ENCODE results near the gene TYW3.

TYW3 gene, protein sequence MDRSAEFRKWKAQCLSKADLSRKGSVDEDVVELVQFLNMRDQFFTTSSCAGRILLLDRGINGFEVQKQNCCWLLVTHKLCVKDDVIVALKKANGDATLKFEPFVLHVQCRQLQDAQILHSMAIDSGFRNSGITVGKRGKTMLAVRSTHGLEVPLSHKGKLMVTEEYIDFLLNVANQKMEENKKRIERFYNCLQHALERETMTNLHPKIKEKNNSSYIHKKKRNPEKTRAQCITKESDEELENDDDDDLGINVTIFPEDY

DNA sequence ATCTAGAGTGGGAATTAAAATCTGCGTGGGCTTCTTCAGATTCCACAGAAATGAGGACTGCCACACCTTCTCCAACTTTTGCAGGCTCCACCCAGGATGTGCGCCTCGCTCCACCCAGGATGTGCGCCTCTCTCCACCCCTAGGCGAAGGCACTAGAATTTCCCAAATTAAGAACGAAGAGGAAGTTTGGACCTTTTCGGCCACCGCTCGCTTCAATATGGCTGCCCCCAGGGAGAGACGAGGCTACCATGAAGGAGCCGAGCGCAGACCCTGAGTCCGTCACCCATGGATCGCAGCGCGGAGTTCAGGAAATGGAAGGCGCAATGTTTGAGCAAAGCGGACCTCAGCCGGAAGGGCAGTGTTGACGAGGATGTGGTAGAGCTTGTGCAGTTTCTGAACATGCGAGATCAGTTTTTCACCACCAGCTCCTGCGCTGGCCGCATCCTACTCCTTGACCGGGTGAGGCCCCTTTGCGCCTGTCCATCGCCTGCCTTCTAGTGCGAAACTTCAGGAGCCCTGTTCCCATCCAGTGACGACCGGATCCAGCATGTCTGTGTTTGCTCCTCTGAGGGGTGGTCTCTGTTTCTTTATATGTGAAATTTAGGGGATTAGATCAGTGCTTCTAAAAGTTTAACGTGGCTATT, at the start of gene TYW3, which contains the start of gene CRYZ:
TYW3 (plus strand) TSS at position 193 of the 644 bp plus-strand sequence; CDS start at position 286, 93 bp downstream.
CRYZ (minus strand) TSS at position 91 of the 644 bp plus-strand sequence. CDS start 8,229 bp downstream, outside the sequence.
- peak; percentile 85 for DNase-seq (ENCODE audit: low spot score)

DNA sequence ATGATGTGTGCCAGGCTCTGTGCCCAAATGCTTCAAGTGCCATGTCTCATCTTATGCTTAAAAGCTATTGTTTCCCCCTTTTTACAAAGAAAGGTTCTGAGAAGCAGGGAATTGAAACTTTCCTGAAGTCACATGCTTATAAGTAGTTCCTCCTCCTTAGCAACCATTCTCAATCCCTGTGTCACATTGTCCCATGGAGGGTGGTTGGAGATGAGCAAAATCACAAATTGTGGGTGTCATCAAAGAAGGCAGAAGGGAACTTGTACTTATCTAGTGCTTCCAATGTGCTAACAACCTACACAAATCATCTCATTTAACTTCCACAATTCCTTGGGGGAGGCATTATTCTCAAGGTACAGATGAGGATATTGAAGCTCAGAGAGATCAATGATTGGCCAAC, 49.3 kb upstream of the TYW3 start:
- no peak for DNase-seq (ENCODE audit: low spot score)

DNA sequence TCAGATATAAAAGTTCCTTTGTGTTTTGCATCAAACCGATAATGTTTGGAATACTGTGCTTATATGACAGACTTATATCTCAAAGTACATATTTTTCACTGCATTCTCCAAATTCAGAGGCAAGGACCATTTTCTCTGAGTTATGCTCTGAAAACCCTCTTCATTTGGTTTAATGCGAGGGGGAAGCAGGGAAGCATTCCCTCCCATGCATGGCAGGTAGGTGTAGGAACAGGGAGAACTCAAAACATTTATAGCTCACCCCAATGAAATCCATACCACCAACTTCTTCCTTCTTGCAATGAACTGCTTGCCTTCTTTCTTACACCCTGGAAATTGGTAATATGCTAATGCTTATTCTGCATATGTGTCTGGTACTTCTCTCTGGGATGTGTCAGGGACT, 48.7 kb upstream of the TYW3 start:
- DNase-seq (ENCODE audit: low spot score), result no peak

DNA sequence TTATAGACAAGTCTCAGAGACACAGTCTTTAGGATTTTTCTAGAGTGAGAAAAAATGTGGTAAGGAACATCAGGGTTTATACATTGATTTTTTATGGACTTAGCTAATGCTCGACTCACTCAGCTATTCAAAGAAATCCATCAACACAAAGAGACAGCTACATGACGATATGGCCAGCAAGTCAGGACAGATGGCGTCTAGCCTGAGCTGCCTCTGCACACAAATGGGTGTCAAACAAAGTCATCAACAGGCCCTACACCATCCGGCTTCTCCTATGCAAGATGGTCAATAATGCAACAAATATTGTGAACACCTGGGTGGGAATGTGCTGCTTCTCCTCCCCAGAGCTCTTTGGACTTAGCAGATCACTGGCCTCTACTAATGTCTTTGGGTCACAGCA, 46.0 kb upstream of the TYW3 start:
- no peak for DNase-seq (ENCODE audit: low spot score)

DNA sequence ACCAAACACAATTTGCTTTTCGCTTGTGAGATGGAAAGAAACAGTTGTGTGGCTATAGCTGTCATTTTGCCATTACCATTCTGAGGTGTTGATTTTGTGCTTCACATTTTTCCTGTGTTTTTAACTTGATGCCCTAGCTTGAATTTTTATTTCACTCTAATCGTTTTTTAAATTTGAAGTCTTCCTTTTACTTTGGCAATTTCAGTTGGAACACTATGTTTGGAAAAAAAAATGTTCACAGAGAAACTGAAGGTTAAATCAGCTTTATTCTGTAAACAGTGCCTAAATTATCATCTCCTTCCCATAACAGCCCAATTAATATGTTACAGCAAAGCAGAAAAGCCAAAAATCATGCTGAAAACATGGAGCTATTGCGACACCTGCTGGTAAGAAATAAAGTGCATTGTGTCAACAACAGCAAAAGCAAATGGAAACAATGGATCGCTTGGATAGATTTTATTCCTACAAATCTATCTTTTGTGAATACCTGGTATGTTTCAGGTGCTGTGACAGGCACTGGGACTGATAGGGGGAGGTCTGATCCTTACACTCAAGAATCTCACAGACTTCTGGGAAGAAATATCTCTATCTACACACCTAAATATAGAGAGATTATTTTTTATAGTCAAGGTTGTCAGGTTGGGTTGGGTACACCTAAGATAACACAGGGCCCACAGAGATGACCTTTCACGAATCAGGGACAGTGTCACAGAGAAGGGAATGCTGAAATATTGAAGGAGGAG, 43.2 kb upstream of the TYW3 start:
- peak; percentile 40 for DNase-seq (ENCODE audit: low spot score)

DNA sequence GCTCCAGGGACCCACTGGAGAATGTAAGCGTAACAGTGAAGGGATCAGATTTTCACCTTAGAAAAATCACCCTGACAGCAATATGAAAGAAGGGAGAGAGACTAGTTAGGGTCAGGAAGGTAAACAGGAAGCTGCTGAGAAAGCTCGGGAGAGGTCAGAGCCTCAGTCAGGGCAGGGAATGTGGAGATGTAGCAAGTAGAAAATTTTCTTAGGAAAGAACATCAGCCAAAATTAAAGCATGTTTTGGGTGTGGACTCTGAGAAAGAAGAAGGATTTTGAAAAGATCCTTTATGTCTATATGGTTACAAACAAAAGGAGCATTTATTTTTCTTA, 42.6 kb upstream of the TYW3 start:
- no peak for DNase-seq (ENCODE audit: low spot score)

DNA sequence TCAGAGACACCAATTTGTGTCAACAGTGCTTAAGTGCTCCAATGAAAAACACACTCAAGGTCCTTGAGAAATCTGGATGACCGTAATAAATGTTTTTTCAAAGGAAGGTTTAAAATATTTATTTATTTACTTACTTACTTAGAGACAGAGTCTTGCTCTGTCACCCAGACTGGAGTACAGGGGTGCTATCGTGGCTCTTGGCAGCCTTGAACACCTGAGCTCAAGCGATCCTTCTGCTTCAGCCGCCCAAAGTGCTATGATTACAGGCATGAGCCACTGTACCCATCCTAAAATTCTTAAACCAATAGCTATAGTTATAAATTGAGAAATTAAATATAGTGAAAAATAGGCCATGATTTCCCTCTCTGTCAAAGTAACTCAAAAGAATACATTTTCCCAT, 42.0 kb upstream of the TYW3 start:
- no peak for DNase-seq (ENCODE audit: low spot score)

DNA sequence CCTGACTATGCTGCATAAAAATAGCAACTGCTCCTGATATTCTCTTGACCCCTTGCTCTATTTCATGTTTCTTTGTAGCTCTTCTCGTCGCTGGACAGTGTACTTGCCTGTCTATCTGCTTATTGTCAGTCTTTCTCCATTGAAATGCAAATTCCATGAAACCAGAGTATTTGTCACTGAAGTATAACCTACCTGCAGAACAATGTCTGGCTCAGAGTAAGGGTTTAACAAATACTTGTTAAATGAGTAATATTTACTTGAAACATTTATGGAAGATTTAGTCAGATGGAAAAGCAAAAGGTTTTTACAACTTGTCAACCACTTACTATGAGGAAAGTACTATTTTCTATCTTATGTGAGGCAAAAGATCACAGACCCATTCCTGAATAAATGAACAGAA, 39.5 kb upstream of the TYW3 start:
- no peak for DNase-seq (ENCODE audit: low spot score)

DNA sequence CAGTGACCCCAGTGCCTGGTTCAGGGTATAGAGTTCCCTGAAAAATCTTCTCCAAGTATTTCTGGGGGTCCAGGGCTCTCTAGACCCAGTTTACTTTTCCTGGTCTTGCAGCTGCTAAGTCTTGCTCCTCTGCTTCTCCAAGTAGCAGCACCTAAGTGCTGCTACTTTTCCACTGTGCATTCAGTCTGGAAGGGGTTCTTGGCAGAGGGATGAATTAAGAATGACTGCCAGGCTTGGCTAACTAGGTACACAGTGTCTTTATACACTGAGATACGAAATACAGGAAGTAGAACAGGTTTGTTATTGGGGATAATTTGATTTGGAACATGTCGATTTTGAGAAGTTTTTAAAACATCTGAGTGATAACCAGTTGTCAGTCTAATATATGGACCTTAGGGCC, 35.1 kb upstream of the TYW3 start:
- no peak for DNase-seq (ENCODE audit: low spot score)

DNA sequence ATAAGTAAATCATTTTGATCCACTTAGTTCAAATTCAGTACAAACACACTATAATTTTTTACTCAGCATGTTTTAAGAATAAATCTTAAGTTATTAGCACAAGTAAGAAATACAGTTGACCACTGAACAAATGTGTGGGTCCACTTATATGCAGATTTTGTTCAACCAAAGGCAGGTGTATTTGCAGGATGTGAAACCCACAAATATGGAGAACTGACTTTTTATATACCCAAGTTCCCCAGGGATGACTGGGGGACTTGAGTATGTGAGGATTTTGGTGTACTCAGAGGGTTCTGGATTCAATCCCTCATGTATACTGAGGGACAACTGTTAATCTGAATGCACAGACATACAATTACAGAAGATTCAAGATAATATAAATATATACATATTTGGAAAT, 33.6 kb upstream of the TYW3 start:
- DNase-seq (ENCODE audit: low spot score), result no peak

DNA sequence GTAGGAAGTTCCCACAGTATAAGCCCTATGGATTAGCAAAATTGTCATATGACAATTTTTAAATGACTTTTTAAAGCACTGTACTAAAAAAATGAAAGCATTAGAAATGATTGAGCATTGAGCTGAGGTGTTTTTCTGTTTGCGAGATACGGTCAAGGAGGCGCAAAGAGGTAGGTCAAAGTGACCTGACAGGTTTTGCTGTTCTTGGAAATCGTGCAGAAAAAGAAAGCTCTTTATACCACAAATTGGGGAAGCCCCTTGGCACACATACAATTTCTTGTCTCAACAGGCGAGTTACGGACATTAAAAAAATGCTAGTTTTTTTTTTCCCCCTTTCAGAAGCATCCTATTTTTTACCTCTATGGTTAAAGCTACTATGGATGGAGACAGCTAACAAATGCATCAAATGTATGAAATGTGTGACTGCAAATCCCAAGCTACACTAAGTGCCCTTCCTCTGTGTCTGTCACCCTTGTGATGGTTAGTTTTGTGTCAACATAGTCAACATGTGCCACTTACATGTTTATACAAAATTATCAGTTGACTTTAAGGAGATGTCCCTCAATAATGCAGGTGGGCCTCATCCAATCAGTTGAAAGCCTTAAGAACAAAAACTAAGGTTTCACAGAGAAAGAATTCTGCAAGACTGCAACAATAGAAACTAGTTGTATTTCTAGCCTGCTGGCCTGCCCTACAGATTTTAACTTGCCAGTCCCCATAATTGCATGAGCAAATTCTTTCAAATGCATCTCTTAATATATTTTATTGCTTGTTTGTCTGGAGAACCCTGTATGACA, 29.4 kb upstream of the TYW3 start:
- DNase-seq (ENCODE audit: low spot score), result no peak

DNA sequence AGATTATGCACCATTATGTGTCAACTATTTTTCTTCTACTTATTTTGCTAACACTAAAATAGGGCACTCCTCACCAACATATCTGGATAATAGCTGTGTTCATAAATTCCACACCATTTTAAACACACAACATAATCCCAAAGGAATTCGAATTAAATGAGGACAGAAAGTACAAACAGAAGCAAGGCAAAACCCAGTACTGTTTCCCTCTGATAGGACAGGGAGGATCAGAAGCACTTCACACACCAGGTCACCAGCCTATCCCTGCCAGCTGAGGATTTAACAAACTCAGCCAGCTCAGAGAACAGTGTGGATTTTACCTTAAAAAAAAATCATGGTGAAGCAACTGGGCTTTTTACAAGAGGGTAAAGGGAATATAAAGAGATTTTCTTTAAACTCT, 20.1 kb upstream of the TYW3 start:
- DNase-seq (ENCODE audit: low spot score), result no peak

DNA sequence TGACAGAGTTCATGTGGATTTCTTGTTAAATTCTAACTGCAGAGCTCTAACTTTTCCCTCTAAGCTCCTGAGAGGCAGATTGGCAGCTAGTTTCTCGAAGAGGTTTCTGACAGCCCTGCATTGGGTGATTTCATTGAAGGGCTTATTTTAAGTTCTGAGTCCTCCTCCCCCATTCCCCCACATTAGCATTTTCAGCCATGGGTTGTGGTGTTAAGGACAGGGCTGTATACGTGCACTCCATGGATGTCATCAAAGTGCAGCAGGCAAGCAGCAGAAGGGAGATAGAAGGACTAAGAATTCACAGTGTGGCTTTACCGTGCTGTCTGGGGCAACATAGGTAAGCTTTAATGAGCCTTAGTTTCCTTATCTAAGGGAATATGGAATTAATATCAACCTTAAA, 19.1 kb upstream of the TYW3 start:
- DNase-seq (ENCODE audit: low spot score), result no peak

DNA sequence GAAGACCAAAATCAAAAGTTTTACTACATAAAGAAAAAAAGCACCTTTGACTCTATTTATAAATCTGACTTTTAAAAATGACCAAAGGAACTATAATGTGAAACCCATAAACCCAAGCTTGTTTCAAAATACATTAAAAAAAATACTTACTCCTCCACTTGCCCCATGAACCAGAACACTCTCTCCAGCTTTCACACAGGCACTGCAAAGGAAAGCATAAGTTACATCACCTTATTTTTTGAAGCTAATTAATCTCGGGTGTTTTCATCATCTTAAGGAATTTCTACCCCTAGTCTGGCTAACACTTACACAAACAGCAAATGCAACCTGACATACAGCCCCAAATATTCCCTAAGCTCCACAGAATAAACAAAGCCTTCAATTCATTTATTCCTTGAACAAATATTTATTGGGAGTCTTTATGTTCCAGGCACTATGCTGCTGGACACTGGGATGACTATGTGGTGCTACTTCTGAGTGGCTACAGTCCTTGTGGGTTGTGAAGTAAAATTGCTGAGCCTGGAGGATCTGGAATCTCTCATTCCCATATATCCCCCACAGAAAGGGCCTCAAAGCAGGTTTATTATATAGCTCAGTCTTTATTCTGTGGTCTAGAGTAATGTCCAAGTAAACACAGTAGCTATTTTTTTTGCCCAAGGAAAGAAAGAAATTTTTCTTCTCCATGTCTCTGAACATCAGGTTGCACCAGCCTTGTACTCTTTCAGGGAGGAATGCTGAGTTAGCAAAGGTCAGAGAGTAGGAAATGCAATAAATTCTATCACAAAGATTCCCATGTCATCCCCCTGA, 18.3 kb upstream of the TYW3 start:
- DNase-seq (ENCODE audit: low spot score), result no peak

DNA sequence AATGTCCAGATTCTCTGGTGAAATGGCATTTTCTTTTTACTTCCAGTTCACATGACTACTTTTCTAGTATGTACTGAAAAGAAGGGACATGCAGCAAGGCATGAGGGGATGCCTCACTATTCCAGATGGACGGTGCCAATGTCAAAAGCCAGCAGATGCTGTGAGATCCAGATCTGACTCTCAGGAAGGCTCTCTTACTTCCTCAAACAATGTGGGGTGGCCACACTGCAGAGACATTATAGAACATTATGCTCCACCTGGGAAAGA, 17.8 kb upstream of the TYW3 start:
- DNase-seq (ENCODE audit: low spot score), result no peak

DNA sequence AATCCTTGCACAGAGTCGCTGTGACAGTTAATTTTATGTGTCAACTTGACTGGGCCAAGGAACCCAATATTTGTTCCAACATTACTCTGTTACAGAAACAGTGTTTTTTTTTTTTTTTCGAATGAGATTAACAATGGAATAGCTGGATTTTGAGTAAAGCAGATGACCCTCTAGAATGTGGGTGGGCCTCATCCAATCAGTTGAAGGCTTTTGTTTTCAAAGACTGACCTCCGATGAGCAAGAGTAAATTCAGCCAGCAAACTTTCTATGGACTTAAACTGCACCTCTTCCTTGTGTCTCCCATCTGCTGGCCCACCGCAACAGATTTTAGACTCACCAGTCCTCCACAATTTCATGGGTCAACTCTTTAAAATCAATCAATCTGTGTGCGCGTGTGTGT, 17.1 kb upstream of the TYW3 start:
- DNase-seq (ENCODE audit: low spot score), result no peak

DNA sequence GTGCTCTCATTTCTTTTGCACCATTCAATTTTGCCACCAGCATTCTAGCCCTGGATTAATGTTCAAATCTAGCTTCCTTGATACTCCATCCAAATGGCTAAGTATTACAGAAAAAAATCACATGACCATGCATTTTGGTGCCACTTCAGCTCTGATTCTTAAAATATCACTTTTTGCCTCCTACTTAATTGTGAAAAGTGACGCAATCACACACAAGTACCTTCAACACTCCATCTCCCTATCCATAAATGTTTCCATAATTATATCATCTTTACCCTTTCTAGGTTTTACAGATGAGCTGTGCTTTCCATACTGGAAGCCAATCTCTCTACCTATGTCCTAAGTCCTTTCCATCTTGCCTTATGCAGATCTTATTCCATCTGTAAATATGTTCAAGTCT, 16.1 kb upstream of the TYW3 start:
- no peak for DNase-seq (ENCODE audit: low spot score)

DNA sequence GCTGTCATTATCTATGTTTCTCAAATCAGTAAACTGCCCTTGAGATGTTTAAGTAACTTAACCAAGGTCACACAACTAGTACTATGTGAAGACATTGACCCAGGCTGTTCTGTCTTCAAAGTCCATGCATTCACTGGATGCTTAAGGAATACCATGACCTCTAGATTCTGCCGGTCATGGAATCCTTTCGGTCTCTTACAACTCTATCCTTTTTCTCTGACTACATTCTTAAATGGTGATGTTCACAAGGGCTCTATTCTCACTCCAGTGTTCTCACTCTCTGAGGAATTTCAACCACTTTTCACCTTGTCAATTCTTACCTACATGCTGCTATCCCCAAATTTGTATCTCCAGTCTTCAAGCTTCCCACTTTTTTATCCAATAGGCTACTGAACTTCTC, 15.3 kb upstream of the TYW3 start:
- DNase-seq (ENCODE audit: low spot score), result no peak

DNA sequence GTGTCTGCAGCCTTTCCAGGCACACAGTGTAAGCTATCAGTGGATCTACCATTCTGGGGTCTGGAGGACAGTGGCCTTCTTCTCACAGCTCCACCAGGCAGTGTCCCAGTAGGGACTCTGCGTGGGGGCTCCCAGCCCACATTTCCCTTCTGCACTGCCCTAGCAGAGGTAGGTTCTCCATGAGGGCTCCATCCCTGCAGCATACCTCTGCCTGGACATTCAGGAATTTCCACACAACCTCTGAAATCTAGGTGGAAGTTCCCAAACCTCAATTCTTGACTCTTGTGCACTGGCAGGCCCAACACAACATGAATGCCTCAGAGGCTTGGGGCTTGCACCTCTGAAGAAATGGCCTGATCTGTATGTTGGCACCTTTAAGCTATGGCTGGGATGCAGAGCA, 6.9 kb upstream of the TYW3 start:
- no peak for DNase-seq (ENCODE audit: low spot score)

DNA sequence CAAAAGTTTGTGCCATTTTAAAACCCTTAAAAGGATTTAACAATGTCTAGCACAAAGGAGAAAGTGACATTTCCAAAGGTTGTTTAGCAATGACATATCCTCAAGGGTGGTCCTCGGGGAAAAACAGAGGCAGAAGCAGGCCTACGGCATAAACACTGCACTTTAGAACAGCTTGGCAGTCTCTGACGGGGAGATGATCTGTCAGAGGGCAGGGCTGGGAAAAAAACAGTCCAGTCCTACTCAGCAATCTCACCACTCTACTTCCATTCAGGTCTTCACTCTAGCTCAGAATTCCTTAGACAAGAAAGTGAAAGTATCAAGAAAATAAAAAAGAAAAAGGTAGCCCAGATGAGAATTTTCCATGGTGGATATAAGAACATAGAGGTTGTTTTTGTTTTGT, 4.2 kb upstream of the TYW3 start:
- DNase-seq (ENCODE audit: low spot score), result no peak

DNA sequence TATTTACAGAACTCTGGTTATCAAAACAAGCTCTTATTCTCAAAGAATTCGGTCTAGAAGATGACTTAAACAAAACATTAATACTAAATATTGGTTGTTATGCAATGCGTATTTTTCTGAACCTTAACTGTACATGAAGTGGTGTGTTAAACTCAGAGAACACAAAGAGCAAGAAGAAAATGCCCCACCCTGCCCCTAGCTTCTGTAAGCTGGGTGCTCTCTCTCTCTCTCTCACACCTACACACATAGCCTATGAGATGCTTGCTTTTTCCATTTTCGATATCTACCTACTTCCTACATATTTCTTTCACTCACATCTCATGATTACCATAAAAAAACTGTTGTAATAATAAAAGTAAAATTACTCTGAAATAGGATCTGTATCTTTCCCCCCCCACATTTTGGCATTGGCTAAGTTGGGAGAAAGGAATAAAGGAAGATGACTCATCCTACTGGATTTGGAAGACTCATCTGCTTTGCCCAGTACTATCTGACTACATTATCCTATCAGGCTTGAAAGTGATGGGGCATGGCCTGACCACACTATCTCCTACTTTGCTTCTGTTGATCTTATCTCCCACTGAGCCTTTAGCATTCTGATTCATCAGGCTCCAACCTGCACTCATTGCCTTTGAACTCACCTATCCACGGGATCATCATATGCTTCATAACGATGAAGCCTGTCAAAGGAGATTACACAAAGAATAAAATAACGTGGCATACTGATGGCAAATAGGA, 3.0 kb upstream of the TYW3 start:
- DNase-seq (ENCODE audit: low spot score), result no peak
